Mucosa of rectum (tissue), 2 donors: ENCODE measurements around the gene RAB8A.
"Not testable (repeated sequence)": the region's sequence is repeated elsewhere in the genome, so short reads cannot be mapped to it uniquely, and the experiment has no call there.

Source experiments
- H3K27ac ChIP-seq, 2 donors: one replicate each; pipeline ENCODE4 v1.7.0; 2013; ENCODE audit warnings: inconsistent platforms in 2 of 2, low read depth in 2 of 2, low read length in 2 of 2
- H3K27me3 ChIP-seq, 2 donors: one replicate each; pipeline ENCODE4 v1.7.0; 2013; ENCODE audit warnings: low read length in 2 of 2; ENCODE audit not compliant: control insufficient read depth in 2 of 2, insufficient read depth in 2 of 2
- H3K36me3 ChIP-seq, 2 donors: one replicate each; pipeline ENCODE4 v1.7.0; 2013; ENCODE audit warnings: low read length in 2 of 2; ENCODE audit not compliant: control insufficient read depth in 2 of 2, insufficient read depth in 2 of 2
- H3K4me1 ChIP-seq, 2 donors: one replicate each; pipeline ENCODE4 v1.7.0; 2013; ENCODE audit warnings: low read length in 2 of 2, mild to moderate bottlenecking in 1 of 2; ENCODE audit not compliant: control insufficient read depth in 2 of 2, insufficient read depth in 2 of 2
- H3K4me3 ChIP-seq, 2 donors: one replicate each; pipeline ENCODE4 v1.7.0; 2013; ENCODE audit warnings: low read length in 2 of 2
- H3K9ac ChIP-seq, 2 donors: one replicate each; pipeline ENCODE4 v1.7.0; 2013; ENCODE audit warnings: low read length in 2 of 2, low read depth in 1 of 2, mild to moderate bottlenecking in 1 of 2
- H3K9me3 ChIP-seq, 2 donors: one replicate each; pipeline ENCODE4 v1.7.0; 2013; ENCODE audit warnings: low read length in 2 of 2; ENCODE audit not compliant: control insufficient read depth in 2 of 2
- donor health status: healthy.
- donor health status: Normal muscosa, but diverticular disease.

RAB8A gene

GRCh38 chr19:16094360-16095070 is 17.2 kb upstream of the RAB8A start:
- Histone ChIP-seq H3K9me3 (no peaks in the 10 kb centered on the region), H3K27ac (peak overlapping the region in 1 of 2 donors; percentile 12), H3K36me3 (peaks cover 64 to 74% of the 10 kb centered on the region in 2 donors), H3K4me1 (peaks cover 2 to 18% of the 10 kb centered on the region in 2 donors), H3K4me3 (no peak overlapping the region), H3K9ac (no peak overlapping the region), H3K27me3 (no peaks in the 10 kb centered on the region)

DNA sequence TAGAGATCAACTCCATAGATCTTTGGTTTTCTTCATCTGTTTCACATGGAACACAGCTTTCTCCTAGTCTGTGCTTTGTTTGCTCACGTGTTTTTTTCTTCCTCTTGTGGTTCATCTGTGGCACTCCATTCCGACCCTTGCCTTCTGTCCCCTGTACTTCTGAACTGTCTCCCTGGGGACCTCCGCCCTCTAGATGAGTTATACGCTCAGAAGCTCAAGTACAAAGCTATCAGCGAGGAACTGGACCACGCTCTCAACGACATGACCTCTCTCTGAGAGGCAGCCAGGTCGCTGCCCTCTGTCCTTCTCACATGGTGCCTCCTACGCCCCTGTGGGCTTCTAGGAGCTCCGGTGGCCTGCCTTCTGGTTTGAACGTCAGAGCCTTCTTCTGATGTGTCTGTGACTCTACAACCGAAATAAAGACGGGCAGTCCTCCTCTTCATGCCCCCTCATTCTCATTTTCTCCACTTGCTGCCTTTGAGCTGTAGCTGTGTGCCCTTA is 16.6 kb upstream of the RAB8A start:
- Histone ChIP-seq H3K9ac (no peak overlapping the region), H3K4me1 (peaks cover 2 to 15% of the 10 kb centered on the region in 2 donors), H3K4me3 (no peak overlapping the region), H3K36me3 (peaks cover 68 to 74% of the 10 kb centered on the region in 2 donors), H3K27ac (peak overlapping the region; percentile 12 to 49), H3K9me3 (no peaks in the 10 kb centered on the region), H3K27me3 (no peaks in the 10 kb centered on the region)

GRCh38 chr19:16096280-16096855 is 15.3 kb upstream of the RAB8A start:
- peaks cover 63 to 75% of the 10 kb centered on the region in 2 donors for H3K36me3 ChIP-seq
- H3K27ac ChIP-seq: peak overlapping the region; percentile 7 to 17
- no peak overlapping the region for H3K9ac ChIP-seq
- H3K9me3 ChIP-seq: no peaks in the 10 kb centered on the region
- no peaks in the 10 kb centered on the region for H3K27me3 ChIP-seq
- H3K4me1 ChIP-seq: peaks cover 2 to 15% of the 10 kb centered on the region in 2 donors
- no peak overlapping the region for H3K4me3 ChIP-seq

DNA sequence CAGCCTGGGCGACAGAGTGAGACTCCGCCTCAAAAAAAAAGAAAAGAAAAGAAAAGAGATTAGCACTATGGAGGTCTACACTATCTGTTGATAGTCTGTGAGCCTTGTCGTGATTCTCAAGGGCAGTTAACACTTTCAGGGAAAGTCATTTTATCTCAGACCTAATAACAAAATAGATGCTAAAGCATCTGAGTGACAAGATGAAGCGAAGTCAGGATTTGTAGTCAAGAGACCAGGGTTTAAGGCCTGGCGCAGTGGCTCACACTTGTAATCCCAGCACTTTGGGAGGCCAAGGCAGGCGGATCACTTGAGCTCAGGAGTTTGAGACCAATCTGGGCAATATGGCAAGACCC is 13.3 kb upstream of the RAB8A start:
- H3K27ac ChIP-seq: peak overlapping the region; percentile 19 to 67
- peaks cover 2 to 14% of the 10 kb centered on the region in 2 donors for H3K4me1 ChIP-seq
- no peaks in the 10 kb centered on the region for H3K9me3 ChIP-seq
- peaks cover 60 to 76% of the 10 kb centered on the region in 2 donors for H3K36me3 ChIP-seq
- no peaks in the 10 kb centered on the region for H3K27me3 ChIP-seq
- H3K4me3 ChIP-seq: no peak overlapping the region
- H3K9ac ChIP-seq: no peak overlapping the region

DNA sequence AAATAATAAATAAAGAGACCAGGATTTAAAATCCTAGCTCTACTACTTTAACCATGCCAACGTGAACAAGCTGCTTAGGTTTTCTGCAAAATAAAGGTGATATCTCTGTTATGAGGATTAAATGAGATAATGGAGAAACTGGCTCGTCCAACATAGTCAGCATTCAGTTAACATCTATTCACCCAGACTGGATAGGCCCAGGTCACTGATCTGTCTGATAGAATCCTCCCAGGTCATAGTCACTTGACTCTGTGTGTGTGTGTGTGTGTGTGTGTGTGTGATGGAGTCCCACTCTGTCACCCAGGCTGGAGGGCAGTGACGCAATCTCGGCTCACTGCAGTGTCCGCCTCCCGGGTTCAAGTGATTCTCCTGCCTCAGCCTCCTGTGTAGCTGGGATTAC is 12.9 kb upstream of the RAB8A start:
- Histone ChIP-seq H3K4me3 (no peak overlapping the region), H3K4me1 (peaks cover 2 to 10% of the 10 kb centered on the region in 2 donors), H3K27me3 (no peaks in the 10 kb centered on the region), H3K9ac (no peak overlapping the region), H3K36me3 (peaks cover 59 to 76% of the 10 kb centered on the region in 2 donors), H3K9me3 (no peaks in the 10 kb centered on the region), H3K27ac (no peak overlapping the region)

GRCh38 chr19:16099314-16099965 is 12.2 kb upstream of the RAB8A start:
- not testable (repeated sequence) for H3K9ac ChIP-seq, H3K4me3 ChIP-seq, H3K27me3 ChIP-seq, H3K27ac ChIP-seq, H3K9me3 ChIP-seq
- H3K4me1 ChIP-seq: peaks cover 2 to 10% of the 10 kb centered on the region in 2 donors
- peaks cover 58 to 72% of the 10 kb centered on the region in 2 donors for H3K36me3 ChIP-seq

DNA sequence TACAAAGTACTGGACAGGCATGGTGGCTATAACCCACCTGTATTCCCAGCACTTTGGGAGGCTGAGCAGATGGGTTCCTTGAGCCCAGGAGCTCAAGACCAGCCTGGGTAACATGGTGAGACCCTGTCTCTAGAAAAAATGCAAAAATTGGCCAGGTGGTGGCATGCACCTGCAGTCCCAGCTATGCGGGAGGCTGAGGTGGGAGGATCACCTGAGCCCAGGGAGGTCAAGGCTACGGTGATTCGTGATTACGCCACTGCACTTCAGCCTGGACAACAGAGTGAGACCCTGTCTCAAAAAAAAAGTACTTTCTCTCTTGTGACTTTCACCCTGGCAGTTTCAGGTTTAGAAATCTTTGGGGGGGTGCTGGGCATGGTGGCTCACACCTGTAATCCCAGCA is 11.2 kb upstream of the RAB8A start:
- H3K27ac ChIP-seq: no peak overlapping the region
- H3K4me1 ChIP-seq: peaks cover 2 to 10% of the 10 kb centered on the region in 2 donors
- H3K36me3 ChIP-seq: peaks cover 48 to 61% of the 10 kb centered on the region in 2 donors
- H3K4me3 ChIP-seq: no peak overlapping the region
- H3K9me3 ChIP-seq: no peaks in the 10 kb centered on the region
- no peak overlapping the region for H3K9ac ChIP-seq
- no peaks in the 10 kb centered on the region for H3K27me3 ChIP-seq

DNA sequence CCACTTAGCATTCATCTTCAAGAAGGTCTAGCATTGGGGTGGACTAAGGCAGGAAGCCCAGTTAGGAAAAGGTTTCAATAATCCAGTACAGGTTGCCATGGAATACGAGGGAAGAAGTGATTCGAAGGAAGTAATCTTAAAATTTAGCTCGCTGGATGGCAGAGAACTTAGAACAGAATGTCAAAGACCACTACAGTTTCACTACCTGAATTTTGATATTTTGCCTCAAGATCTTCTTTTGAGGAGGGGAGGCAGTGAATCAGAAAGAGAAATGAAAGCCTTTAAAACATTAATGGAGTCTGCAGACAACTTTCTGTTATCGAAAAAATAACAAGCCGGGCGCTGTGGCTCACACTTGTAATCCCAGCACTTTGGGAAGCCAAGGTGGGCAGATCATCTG is 7.0 kb upstream of the RAB8A start:
- Histone ChIP-seq H3K27ac (no peak overlapping the region), H3K4me3 (no peak overlapping the region), H3K4me1 (peaks cover 0 to 6% of the 10 kb centered on the region in 2 donors), H3K27me3 (no peaks in the 10 kb centered on the region), H3K9ac (no peak overlapping the region), H3K36me3 (peaks cover 26 to 39% of the 10 kb centered on the region in 2 donors), H3K9me3 (no peaks in the 10 kb centered on the region)

GRCh38 chr19:16106121-16106520 is 5.6 kb upstream of the RAB8A start:
- Histone ChIP-seq H3K9me3 (no peaks in the 10 kb centered on the region), H3K4me1 (peaks cover 0 to 8% of the 10 kb centered on the region in 2 donors), H3K36me3 (peaks cover 15 to 26% of the 10 kb centered on the region in 2 donors), H3K9ac (peak overlapping the region in 1 of 2 donors; percentile 48), H3K27me3 (no peaks in the 10 kb centered on the region), H3K27ac (peak overlapping the region in 1 of 2 donors; percentile 75), H3K4me3 (no peak overlapping the region)
